CD8-positive, alpha-beta memory T cell (primary cell): ENCODE measurements around the gene KIF1C. TPM values are rescaled to one million over a fixed set of nuclear protein-coding genes. Genes with fewer than 3 reads are reported as not detected.

Experiments used
- CTCF ChIA-PET: fragments of 350-600 bp; sonication (Branson Sonifier 250); formaldehyde crosslinking; loops from one replicate; lab custom pipeline; 2021; ENCODE audit warnings: antibody characterized with exemption; lab: Charles Lee
- POLR2A ChIA-PET: fragments of 350-600 bp; sonication (Branson Sonifier 250); formaldehyde crosslinking; loops from one replicate; lab custom pipeline; 2021; ENCODE audit warnings: antibody characterized with exemption; lab: Charles Lee
- DNase-seq, 5 donors: peaks; one replicate each; pipeline versions ENCODE4 v3.0.0 to v3.0.0-alpha.2; 2020 to 2022; ENCODE audit warnings: mixed read lengths in 1 of 5
- H3K27ac ChIP-seq: one replicate; pipeline ENCODE4 v1.7.0; 2013; ENCODE audit warnings: low read depth, mild to moderate bottlenecking, low read length, moderate library complexity
- H3K27me3 ChIP-seq: 2 replicates; pipeline ENCODE4 v1.7.0; 2013; ENCODE audit warnings: low read length, mild to moderate bottlenecking; ENCODE audit not compliant: insufficient read depth, poor library complexity, severe bottlenecking
- H3K36me3 ChIP-seq: 2 replicates; pipeline ENCODE4 v1.7.0; 2013; ENCODE audit warnings: mild to moderate bottlenecking, low read length, moderate library complexity; ENCODE audit not compliant: insufficient read depth
- H3K4me1 ChIP-seq: 2 replicates; pipeline ENCODE4 v1.7.0; 2013; ENCODE audit warnings: mild to moderate bottlenecking, low read length, moderate library complexity; ENCODE audit not compliant: insufficient read depth
- H3K4me3 ChIP-seq: 2 replicates; pipeline ENCODE4 v1.7.0; 2013; ENCODE audit warnings: mild to moderate bottlenecking, low read length
- H3K9me3 ChIP-seq: 2 replicates; pipeline ENCODE4 v1.7.0; 2013; ENCODE audit warnings: mild to moderate bottlenecking, low read length
- H3K27ac Mint-ChIP-seq, 8 donors: one replicate each; pipeline ENCODE4 v1.8.0; 2020 to 2021; ENCODE audit warnings: mixed read lengths in 8 of 8, mild to moderate bottlenecking in 6 of 8, inconsistent platforms in 3 of 8, moderate library complexity in 3 of 8
- H3K27me3 Mint-ChIP-seq, 2 donors: one replicate each; pipeline ENCODE4 v1.8.0; 2020 to 2021; ENCODE audit warnings: mixed read lengths in 2 of 2, mild to moderate bottlenecking in 1 of 2, moderate library complexity in 1 of 2
- H3K36me3 Mint-ChIP-seq, 3 donors: one replicate each; pipeline ENCODE4 v1.8.0; 2020 to 2021; ENCODE audit warnings: mixed read lengths in 3 of 3, inconsistent platforms in 1 of 3, mild to moderate bottlenecking in 1 of 3
- H3K4me1 Mint-ChIP-seq, 3 donors: one replicate each; pipeline ENCODE4 v1.8.0; 2020 to 2021; ENCODE audit warnings: mixed read lengths in 3 of 3, inconsistent platforms in 1 of 3, mild to moderate bottlenecking in 1 of 3
- H3K4me3 Mint-ChIP-seq, 7 donors: one replicate each; pipeline ENCODE4 v1.8.0; 2020 to 2021; ENCODE audit warnings: mixed read lengths in 7 of 7, mild to moderate bottlenecking in 6 of 7, moderate library complexity in 4 of 7, inconsistent platforms in 2 of 7
- H3K9me3 Mint-ChIP-seq, 5 donors: one replicate each; pipeline ENCODE4 v1.8.0; 2020 to 2022; ENCODE audit warnings: mixed read lengths in 5 of 5, mild to moderate bottlenecking in 3 of 5, moderate library complexity in 2 of 5, inconsistent platforms in 1 of 5
- polyA plus RNA-seq: library from polyadenylated mRNA; unstranded; fragments of 300-500 nt; fragmentation: Illumina TruSeq; gene quantifications from one replicate; pipeline ENCODE4 v1.2.3, GENCODE V29; 2021
- total RNA-seq, 2 experiments: library from RNA; stranded (reverse); gene quantifications; one replicate each; pipeline ENCODE4 v1.2.3, GENCODE V29; 2021

The KIF1C gene
- total RNA-seq (10 to 100 TPM; 73.4 to 77.3 TPM), polyA plus RNA-seq (8.0 TPM)

DNA sequence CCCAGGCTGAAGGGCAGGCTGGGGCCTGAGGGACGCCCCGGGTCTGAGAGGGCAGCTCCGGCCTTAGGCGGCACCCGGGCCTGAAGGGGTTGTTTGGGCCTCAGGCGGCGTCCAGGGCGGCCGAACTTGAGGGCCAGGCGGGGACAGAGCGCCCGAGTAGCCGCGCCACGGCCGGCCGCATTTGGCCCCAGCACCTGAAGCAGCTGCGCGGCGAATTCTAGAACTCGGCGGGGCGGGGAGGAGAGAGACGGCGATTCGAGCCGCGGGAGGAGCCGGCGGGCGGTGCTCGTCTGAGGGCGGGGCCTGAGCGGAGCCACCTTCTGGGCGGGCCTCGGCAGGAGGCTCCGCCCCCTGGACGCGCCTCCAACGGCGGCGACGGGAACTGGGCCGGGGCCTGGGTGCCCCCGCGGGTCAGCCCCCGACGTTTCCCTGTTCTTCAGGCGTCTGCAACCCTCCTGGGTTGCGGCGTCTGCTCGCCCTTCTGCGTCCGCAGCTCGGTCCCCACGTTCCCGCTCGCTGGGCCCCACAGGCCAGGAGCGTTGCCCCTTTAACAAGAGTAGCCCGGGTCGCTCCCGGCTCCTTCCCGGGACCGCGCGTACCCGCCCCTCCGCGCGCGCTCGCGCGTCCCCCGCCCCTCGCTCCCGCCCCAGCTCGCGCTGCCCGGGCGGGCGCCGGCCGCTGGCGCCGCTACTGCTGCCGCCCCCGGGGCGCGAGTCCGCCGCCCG, at the start of gene KIF1C, which contains the start of gene INCA1:
Gene KIF1C, plus strand, starts transcription at position 649 of the 725 bp plus-strand sequence. CDS start 2,297 bp downstream, outside the sequence.
Gene INCA1, minus strand, starts transcription at position 221 of the 725 bp plus-strand sequence. CDS start 3,085 bp downstream, outside the sequence.
- Mint-ChIP-seq H3K27ac (peak within 1 kb of the TSS; percentile 75 to 95 (median 87)), H3K4me3 (peak within 1 kb of the TSS; percentile 80 to 88 (median 84)), H3K27me3 (no peaks in the 10 kb centered on the region), H3K9me3 (no peaks in the 10 kb centered on the region), H3K36me3 (peaks cover 0 to 18% (median 0%) of the 10 kb centered on the region in 3 donors), H3K4me1 (peaks cover 18 to 33% (median 26%) of the 10 kb centered on the region in 3 donors)
- H3K4me3 ChIP-seq = peak within 1 kb of the TSS; percentile 61
- H3K36me3 ChIP-seq = peaks cover 4% of the 10 kb centered on the region
- H3K4me1 ChIP-seq = peaks cover 21% of the 10 kb centered on the region
- peak; percentile 84 to 93 (median 91) for DNase-seq
- POLR2A ChIA-PET = interaction anchor here (0.6 to 2.6 kb wide), 8 partner anchors 8 to 81 kb away, joined by 3 to 20 read pairs (median 6); partner anchors contain the start of genes CAMTA2, PFN1 and SPAG7
- H3K27ac ChIP-seq = peak within 1 kb of the TSS; percentile 51
- no peaks in the 10 kb centered on the region for H3K27me3 ChIP-seq
- CTCF ChIA-PET = interaction anchor here (1.0 to 1.9 kb wide), 11 partner anchors 8 to 95 kb away, joined by 3 to 7 read pairs (median 4); partner anchors contain the start of genes CHRNE, RNF167, SLC25A11 and SLC52A1
- H3K9me3 ChIP-seq = no peaks in the 10 kb centered on the region

GRCh38 chr17:4948166-4948930, 49.4 kb upstream of the KIF1C start, which contains the start of gene PFN1:
Gene PFN1, minus strand, starts transcription at chr17:4948530. Its CDS starts 136 bp downstream, at chr17:4948394.
- H3K4me1 Mint-ChIP-seq = peaks cover 41 to 54% (median 52%) of the 10 kb centered on the region in 3 donors
- Histone ChIP-seq H3K27ac (peak within 1 kb of the TSS; percentile 90), H3K4me1 (peaks cover 42% of the 10 kb centered on the region), H3K27me3 (no peaks in the 10 kb centered on the region), H3K4me3 (peak within 1 kb of the TSS; percentile 97), H3K36me3 (peaks cover 23% of the 10 kb centered on the region), H3K9me3 (no peaks in the 10 kb centered on the region)
- ChIA-PET POLR2A (interaction anchor here (0.6 to 11.7 kb wide), 14 partner anchors 9 to 805 kb away, joined by 3 to 187 read pairs (median 3); partner anchors contain the start of genes C17orf107, CAMTA2, CHRNE and INCA1), CTCF (interaction anchor here (1.0 to 4.8 kb wide), 4 partner anchors 8 to 39 kb away, joined by 4 to 30 read pairs (median 6); partner anchors contain the start of genes RNF167, SLC25A11 and SPAG7)
- peak; percentile 84 to 94 (median 87) for DNase-seq
- peaks cover 7 to 40% (median 19%) of the 10 kb centered on the region in 3 donors for H3K36me3 Mint-ChIP-seq
- peak within 1 kb of the TSS; percentile 94 to 100 (median 97) for H3K4me3 Mint-ChIP-seq
- peak within 1 kb of the TSS; percentile 92 to 100 (median 97) for H3K27ac Mint-ChIP-seq
- no peaks in the 10 kb centered on the region for H3K9me3 Mint-ChIP-seq
- peaks cover 0 to 5% of the 10 kb centered on the region in 2 donors for H3K27me3 Mint-ChIP-seq

DNA sequence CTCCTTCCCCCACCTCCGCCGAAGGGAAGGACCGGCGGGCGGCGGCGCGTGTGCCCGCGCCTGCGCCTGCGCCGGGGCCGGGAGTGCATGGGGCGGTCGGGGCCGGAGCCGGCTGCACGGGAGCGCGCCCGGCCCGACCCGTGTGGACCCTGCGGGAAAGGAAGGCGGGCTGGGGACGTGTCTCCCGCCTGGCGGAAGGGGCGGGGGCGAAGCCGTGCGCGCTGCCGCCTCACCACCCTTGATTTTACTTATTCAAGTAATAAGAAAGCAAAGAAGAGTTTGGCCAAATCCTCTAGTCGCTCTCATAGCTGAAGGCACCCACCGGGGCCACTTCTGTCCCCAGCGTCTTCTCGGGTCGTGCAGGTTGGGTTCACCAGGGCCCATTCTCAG, 48.8 kb upstream of the KIF1C start:
- H3K27ac Mint-ChIP-seq = peak overlapping the region; percentile 92 to 100 (median 97)
- ChIA-PET CTCF (interaction anchor here (1.0 to 4.8 kb wide), 4 partner anchors 9 to 40 kb away, joined by 4 to 30 read pairs (median 6); partner anchors contain the start of genes RNF167, SLC25A11 and SPAG7), POLR2A (interaction anchor here (0.6 to 11.7 kb wide), 14 partner anchors 9 to 805 kb away, joined by 3 to 187 read pairs (median 4); partner anchors contain the start of genes C17orf107, CAMTA2, CHRNE and INCA1)
- peak overlapping the region; percentile 86 for H3K27ac ChIP-seq
- peaks cover 7 to 38% (median 18%) of the 10 kb centered on the region in 3 donors for H3K36me3 Mint-ChIP-seq
- H3K9me3 Mint-ChIP-seq = no peaks in the 10 kb centered on the region
- H3K36me3 ChIP-seq = peaks cover 23% of the 10 kb centered on the region
- peaks cover 0 to 5% of the 10 kb centered on the region in 2 donors for H3K27me3 Mint-ChIP-seq
- H3K4me3 ChIP-seq = peak overlapping the region; percentile 97
- peaks cover 38 to 48% (median 46%) of the 10 kb centered on the region in 3 donors for H3K4me1 Mint-ChIP-seq
- peak overlapping the region; percentile 94 to 100 (median 97) for H3K4me3 Mint-ChIP-seq
- H3K27me3 ChIP-seq = no peaks in the 10 kb centered on the region
- no peaks in the 10 kb centered on the region for H3K9me3 ChIP-seq
- H3K4me1 ChIP-seq = peaks cover 37% of the 10 kb centered on the region
- DNase-seq = peak; percentile 59 to 85 (median 78)

DNA sequence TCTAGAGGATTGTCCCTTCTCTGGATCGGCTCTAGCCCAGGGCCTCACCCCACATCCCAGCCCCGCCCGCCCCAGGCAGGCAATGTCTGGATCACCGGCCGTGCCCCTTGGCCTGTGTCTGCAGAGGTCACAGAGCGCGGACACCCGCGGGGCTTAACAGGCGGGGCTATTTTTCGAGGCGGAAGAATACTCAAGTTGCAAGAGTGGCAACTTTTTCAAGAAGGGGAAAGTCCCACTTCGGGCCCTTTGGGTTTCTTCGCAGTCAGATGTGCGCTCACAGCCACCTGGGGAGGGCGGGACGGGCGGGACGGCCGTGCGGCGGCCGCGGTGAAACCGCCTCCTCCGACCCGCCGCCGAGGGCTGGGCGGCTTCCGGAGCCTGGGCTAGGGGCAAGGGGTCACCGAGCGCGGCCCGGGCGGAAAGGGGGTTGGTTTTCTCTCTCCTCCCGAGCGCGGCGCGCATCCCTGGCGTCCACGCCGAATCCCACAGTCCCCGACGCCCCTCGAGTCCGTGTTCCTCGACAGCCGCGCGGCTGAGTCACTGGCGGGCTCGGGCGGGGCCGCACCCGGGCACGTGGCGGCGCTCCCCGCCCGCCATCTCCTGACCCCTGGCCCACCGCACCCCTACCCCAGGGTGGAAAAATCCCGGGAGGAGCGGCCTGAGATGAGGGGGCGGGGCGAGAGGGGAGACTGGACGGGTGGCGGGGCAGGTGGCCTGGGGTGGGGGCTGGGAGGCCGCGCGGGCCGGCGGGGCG, 48.3 kb upstream of the KIF1C start:
- no peaks in the 10 kb centered on the region for H3K9me3 Mint-ChIP-seq
- CTCF ChIA-PET = interaction anchor here (0.7 to 4.8 kb wide), 5 partner anchors 10 to 112 kb away, joined by 3 to 30 read pairs (median 5); partner anchors contain the start of genes CHRNE, RNF167, SLC25A11 and SPAG7
- H3K9me3 ChIP-seq = no peaks in the 10 kb centered on the region
- peaks cover 0 to 5% of the 10 kb centered on the region in 2 donors for H3K27me3 Mint-ChIP-seq
- H3K36me3 Mint-ChIP-seq = peaks cover 7 to 32% (median 12%) of the 10 kb centered on the region in 3 donors
- H3K4me3 Mint-ChIP-seq = peak overlapping the region; percentile 83 to 100 (median 97)
- peaks cover 31% of the 10 kb centered on the region for H3K4me1 ChIP-seq
- POLR2A ChIA-PET = interaction anchor here (0.7 to 11.7 kb wide), 7 partner anchors 10 to 293 kb away, joined by 3 to 187 read pairs (median 4); partner anchors contain the start of genes CAMTA2, INCA1, KIF1C and RNF167
- no peaks in the 10 kb centered on the region for H3K27me3 ChIP-seq
- peaks cover 23% of the 10 kb centered on the region for H3K36me3 ChIP-seq
- H3K4me3 ChIP-seq = peak overlapping the region; percentile 97
- peak overlapping the region; percentile 72 to 96 (median 90) for H3K27ac Mint-ChIP-seq
- peaks cover 32 to 43% (median 41%) of the 10 kb centered on the region in 3 donors for H3K4me1 Mint-ChIP-seq
- H3K27ac ChIP-seq = peak overlapping the region; percentile 86
- DNase-seq = peak; percentile 61 to 84 (median 79)

GRCh38 chr17:4950075-4950745, 47.5 kb upstream of the KIF1C start:
- peak overlapping the region; percentile 86 for H3K27ac ChIP-seq
- H3K4me3 ChIP-seq = peak overlapping the region; percentile 49
- peaks cover 0 to 5% of the 10 kb centered on the region in 2 donors for H3K27me3 Mint-ChIP-seq
- CTCF ChIA-PET = interaction anchor here (0.7 to 4.8 kb wide), 5 partner anchors 17 to 112 kb away, joined by 3 to 30 read pairs (median 3); partner anchors contain the start of genes CHRNE and SPAG7
- no peaks in the 10 kb centered on the region for H3K9me3 Mint-ChIP-seq
- no peaks in the 10 kb centered on the region for H3K9me3 ChIP-seq
- peak in 2 of 5 donors; percentile 23 to 37 for DNase-seq
- peak overlapping the region; percentile 79 to 97 (median 90) for H3K27ac Mint-ChIP-seq
- peaks cover 25 to 35% (median 33%) of the 10 kb centered on the region in 3 donors for H3K4me1 Mint-ChIP-seq
- H3K4me1 ChIP-seq = peaks cover 24% of the 10 kb centered on the region
- H3K36me3 Mint-ChIP-seq = peaks cover 5 to 25% (median 10%) of the 10 kb centered on the region in 3 donors
- no peaks in the 10 kb centered on the region for H3K27me3 ChIP-seq
- H3K36me3 ChIP-seq = peaks cover 16% of the 10 kb centered on the region
- POLR2A ChIA-PET = interaction anchor here (1.4 to 11.7 kb wide), 4 partner anchors 8 to 47 kb away, joined by 3 to 187 read pairs (median 34); partner anchors contain the start of genes INCA1, KIF1C, RNF167 and SLC25A11
- H3K4me3 Mint-ChIP-seq = peak overlapping the region; percentile 78 to 90 (median 82)

DNA sequence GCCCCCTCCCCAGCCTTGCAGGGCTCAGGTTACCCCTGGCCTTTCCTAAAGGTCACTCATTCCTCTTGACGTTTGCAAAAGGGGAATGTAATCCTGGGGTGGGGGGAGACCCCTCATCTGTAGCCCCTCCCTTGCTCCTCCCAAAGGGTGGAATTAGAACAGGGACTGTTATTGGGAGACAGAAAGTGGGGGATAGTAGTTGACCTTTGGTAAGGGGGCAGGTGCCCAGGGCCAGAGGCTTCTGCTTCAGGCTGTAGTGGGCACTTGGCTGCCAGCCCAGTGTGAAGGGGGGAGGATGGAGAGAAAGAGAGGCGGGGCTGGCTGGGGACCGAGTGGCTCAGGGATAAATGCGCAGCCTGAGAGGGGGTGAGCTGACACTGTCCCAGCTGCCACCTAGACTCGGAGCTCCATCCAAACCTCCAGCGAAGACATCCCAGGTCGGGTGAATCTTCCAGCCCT, 47.0 kb upstream of the KIF1C start, which contains the start of gene ENO3:
Gene ENO3, plus strand, starts transcription at position 374 of the 459 bp plus-strand sequence. CDS start 711 bp downstream, outside the sequence.
- peaks cover 19 to 30% (median 28%) of the 10 kb centered on the region in 3 donors for H3K4me1 Mint-ChIP-seq

More for the DNA sequence above, 47.0 kb upstream of the KIF1C start, which contains the start of gene ENO3:
- ChIA-PET CTCF (interaction anchor here (0.8 to 4.8 kb wide), 6 partner anchors 11 to 111 kb away, joined by 3 to 30 read pairs (median 4); partner anchors contain the start of genes RNF167, SLC25A11 and SPAG7), POLR2A (interaction anchor here (0.5 to 11.7 kb wide), 6 partner anchors 9 to 21 kb away, joined by 3 to 187 read pairs (median 6); partner anchors contain the start of genes RNF167, SLC25A11 and SPAG7)
- Mint-ChIP-seq H3K27me3 (peaks cover 0 to 4% of the 10 kb centered on the region in 2 donors), H3K36me3 (peaks cover 0 to 19% (median 6%) of the 10 kb centered on the region in 3 donors), H3K4me3 (peak within 1 kb of the TSS; percentile 78 to 90 (median 82)), H3K27ac (peak within 1 kb of the TSS; percentile 79 to 97 (median 90)), H3K9me3 (no peaks in the 10 kb centered on the region)
- no peaks in the 10 kb centered on the region for H3K27me3 ChIP-seq
- H3K4me1 ChIP-seq = peaks cover 18% of the 10 kb centered on the region
- H3K4me3 ChIP-seq = peak within 1 kb of the TSS; percentile 49
- no peaks in the 10 kb centered on the region for H3K9me3 ChIP-seq
- H3K36me3 ChIP-seq = peaks cover 10% of the 10 kb centered on the region
- no peak for DNase-seq
- H3K27ac ChIP-seq = peak within 1 kb of the TSS; percentile 86
